SK-N-MC (cell line): ENCODE data around the gene GRIK2.
"Not testable (repeated sequence)": the region's sequence is repeated elsewhere in the genome, so short reads cannot be mapped to it uniquely, and the experiment has no call there.

ENCODE experiments used
- DNase-seq: peaks from one replicate; pipeline ENCODE4 v3.0.0-alpha.2; 2011; ENCODE audit warnings: low read depth, low spot score
- H3K27ac ChIP-seq: fragments of 200-600 bp; sonication (generic); 2 replicates; pipeline ENCODE4 v1.5.1; 2016; ENCODE audit warnings: mixed run types
- H3K36me3 ChIP-seq: fragments of 200-600 bp; sonication (generic); 2 replicates; pipeline ENCODE4 v1.6.1; 2017; ENCODE audit warnings: antibody characterized with exemption, low read length, mixed read lengths; ENCODE audit not compliant: insufficient read depth
- H3K4me3 ChIP-seq: fragments of 200-600 bp; sonication (generic); 2 replicates; pipeline ENCODE4 v1.5.1; 2016
- H3K9ac ChIP-seq: fragments of 200-600 bp; sonication (generic); 2 replicates; pipeline ENCODE4 v1.8.0; 2017; ENCODE audit warnings: mixed run types, mixed read lengths; ENCODE audit not compliant: insufficient read length
- H3K9me3 ChIP-seq: fragments of 200-600 bp; sonication (generic); 2 replicates; pipeline ENCODE4 v1.6.1; 2017; ENCODE audit warnings: low read depth, mild to moderate bottlenecking, antibody characterized with exemption, low read length, moderate library complexity, mixed read lengths
- EZH2 ChIP-seq: fragments of 200-600 bp; sonication (generic); IDR thresholded peaks from one replicate; pipeline ENCODE4 v1.6.1; 2017; ENCODE audit warnings: antibody characterized with exemption
- FOXP2 ChIP-seq: optimal IDR thresholded peaks from 2 replicates; pipeline ENCODE3; 2011; ENCODE audit warnings: mild to moderate bottlenecking, moderate library complexity; ENCODE audit not compliant: insufficient read depth; ENCODE audit errors: extremely low read length, control extremely low read depth
- POLR2AphosphoS5 ChIP-seq: IDR thresholded peaks from 2 replicates; pipeline ENCODE4 v1.6.1; 2012; ENCODE audit warnings: mild to moderate bottlenecking, low read depth, low read length, borderline replicate concordance

The GRIK2 gene

DNA sequence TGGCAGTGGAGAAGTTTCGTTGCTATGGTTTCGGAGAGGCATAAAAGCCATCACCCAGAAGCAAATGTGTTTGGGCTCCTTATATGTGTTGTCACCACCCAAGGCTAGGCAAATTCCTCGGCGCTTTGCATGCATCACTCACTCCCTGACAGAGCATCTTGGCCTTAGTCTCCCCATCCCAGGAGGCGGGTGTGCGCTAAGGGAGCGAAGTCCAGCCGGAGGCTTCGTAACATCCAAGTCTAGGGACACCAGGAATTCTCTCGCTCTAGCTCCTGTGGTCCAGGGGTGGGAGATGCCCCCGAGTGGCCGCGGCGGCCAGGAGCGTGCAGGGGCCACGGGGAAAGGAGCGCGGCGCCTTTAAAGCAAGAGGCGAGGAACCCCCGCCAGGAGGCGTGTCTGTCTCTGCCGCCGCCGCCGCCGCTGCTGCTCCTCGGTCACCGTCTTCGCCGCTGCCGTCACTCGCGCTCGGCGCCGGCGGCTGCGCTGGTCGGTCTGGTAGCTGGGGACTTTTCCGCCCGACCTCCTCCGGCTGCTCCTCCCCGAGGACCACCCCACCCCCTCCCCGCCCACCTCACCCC lies at the start of gene GRIK2:
GRIK2 (plus strand) TSS at position 458 of the 578 bp plus-strand sequence.
- TF ChIP-seq FOXP2 (no peak), EZH2 (no peak), POLR2AphosphoS5 (no peak)
- peak within 1 kb of the TSS; percentile 81 for H3K4me3 ChIP-seq
- DNase-seq: no peak
- H3K27ac ChIP-seq: no peak within 1 kb of the TSS
- H3K9me3 ChIP-seq: no peaks in the 10 kb centered on the region
- no peaks in the 10 kb centered on the region for H3K36me3 ChIP-seq
- peak within 1 kb of the TSS; percentile 16 for H3K9ac ChIP-seq

DNA sequence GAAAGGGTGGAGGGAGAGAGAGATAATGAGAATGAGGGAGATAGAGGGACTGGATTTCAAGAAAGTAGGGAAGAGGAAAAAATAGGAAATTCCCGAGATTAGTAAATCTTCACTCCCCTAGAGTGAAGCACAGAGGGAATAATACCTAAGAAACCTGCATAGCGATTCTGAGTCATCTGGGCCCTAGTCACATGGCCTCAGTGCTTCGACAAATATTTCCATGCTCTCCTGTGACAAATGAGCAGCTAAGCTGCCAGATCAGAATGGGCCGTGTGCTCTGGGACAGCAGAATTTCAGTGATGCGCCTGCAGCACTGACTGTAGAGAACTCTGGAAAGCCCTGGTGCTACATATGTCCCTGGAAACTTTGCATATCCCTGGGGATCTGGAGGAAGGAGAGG lies 48.6 kb upstream of the GRIK2 start:
- Histone ChIP-seq H3K27ac (no peak overlapping the region), H3K4me3 (no peak overlapping the region), H3K9me3 (no peaks in the 10 kb centered on the region), H3K36me3 (no peaks in the 10 kb centered on the region), H3K9ac (no peak overlapping the region)
- no peak for DNase-seq
- TF ChIP-seq POLR2AphosphoS5 (no peak), EZH2 (no peak), FOXP2 (no peak)

DNA sequence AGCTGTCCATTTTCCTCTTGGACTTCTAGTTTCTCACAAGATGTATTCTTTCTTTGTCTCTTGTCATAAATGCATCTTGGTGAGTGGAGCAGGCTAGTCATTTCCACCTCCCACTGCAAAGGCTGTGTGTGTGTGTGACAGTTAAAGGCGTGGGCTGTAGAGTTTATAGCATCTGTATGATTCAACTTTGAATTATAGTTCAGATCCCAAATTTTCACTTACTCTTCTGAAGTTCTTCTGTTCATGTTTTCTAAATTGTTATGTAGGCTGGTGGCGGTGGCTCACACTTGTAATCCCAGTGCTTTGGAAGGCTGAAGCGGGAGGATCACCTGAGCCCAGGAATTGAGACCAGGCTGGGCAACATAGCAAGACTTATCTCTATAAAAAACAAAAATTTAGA lies 44.7 kb upstream of the GRIK2 start:
- Histone ChIP-seq H3K4me3 (no peak overlapping the region), H3K27ac (no peak overlapping the region), H3K9me3 (no peaks in the 10 kb centered on the region), H3K9ac (no peak overlapping the region), H3K36me3 (no peaks in the 10 kb centered on the region)
- TF ChIP-seq FOXP2 (no peak), EZH2 (no peak), POLR2AphosphoS5 (no peak)
- DNase-seq: no peak

DNA sequence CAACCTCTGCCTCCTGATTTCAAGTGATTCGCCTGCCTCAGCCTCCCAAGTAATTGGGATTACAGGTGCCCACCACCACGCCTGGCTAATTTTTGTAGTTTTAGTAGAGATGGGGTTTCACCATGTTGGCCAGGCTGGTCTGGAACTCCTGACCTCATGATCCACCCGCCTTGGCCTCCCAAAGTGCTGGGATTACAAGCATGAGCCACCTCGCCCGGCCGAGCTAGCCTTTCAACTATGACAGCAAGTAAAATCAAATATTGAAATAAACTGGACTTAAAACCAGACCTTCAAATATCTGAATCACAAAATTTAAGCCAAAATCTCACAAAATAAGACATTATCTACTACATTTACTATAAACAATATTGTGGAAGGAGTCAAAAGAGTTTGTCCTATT lies 42.9 kb upstream of the GRIK2 start:
- not testable (repeated sequence) for DNase-seq, H3K4me3 ChIP-seq, H3K36me3 ChIP-seq, H3K9me3 ChIP-seq, H3K27ac ChIP-seq, H3K9ac ChIP-seq

DNA sequence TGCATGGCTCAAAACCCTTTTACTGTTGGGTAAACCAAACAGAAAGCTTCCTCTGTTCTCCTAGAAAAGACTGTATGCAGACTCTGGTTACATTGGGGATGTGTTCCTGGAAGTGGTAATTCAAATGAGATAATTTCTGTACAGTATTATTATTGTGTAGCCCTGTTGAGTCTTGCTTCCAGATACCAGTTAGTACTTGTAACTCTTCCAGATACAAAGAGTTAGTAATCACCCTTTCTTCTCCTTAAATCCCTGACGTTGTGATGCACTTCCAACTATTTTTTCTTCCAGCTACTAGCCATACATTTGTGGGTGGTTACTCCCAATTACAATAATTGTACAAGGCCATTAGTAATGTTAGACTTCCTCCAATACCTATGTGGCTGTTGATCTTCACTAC lies 42.3 kb upstream of the GRIK2 start:
- Histone ChIP-seq H3K36me3 (no peaks in the 10 kb centered on the region), H3K4me3 (no peak overlapping the region), H3K27ac (no peak overlapping the region), H3K9ac (no peak overlapping the region), H3K9me3 (no peaks in the 10 kb centered on the region)
- no peak for DNase-seq
- TF ChIP-seq POLR2AphosphoS5: no peak
- TF ChIP-seq FOXP2: no peak
- TF ChIP-seq EZH2: no peak

DNA sequence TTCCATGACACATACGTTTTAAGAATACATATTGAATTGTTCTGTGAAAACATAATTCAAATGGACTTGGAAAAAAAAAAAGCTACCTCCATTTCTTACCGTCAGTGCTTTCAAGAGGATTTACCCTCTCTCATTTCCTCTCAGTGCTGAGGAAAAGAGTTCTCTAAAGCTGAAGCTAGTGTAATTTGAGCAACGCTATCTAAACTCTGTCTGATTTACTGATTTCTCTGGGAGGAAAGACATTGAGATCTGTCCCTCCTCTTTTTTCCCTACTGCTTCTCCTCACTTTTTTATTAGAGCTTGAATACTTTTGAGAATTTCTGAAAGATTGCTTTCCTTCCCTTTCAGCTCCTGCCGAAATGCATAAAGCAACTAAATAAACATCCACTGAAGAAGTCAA lies 41.2 kb upstream of the GRIK2 start:
- DNase-seq: no peak
- Histone ChIP-seq H3K36me3 (no peaks in the 10 kb centered on the region), H3K9me3 (no peaks in the 10 kb centered on the region), H3K27ac (no peak overlapping the region), H3K4me3 (no peak overlapping the region), H3K9ac (no peak overlapping the region)
- TF ChIP-seq EZH2: no peak

DNA sequence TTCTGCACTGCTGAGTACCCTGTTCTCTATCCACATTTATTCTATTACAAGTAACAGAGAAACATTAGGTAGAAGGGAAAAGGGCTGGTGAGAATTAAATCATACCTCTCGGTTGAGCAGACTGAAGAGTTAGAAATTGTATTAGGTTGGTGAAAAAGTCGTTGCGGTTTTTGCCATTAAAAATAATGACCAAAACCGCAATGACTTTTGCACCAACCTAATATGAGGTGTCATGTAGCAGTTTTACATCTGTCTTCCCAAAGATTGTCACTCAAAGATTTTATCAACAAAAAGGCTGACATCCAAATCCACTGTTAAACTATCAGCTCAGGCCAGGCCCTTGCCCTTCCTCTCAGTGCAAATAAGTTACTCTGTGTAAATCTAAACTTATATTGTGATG lies 28.3 kb upstream of the GRIK2 start:
- H3K9me3 ChIP-seq: no peaks in the 10 kb centered on the region
- TF ChIP-seq FOXP2: no peak
- TF ChIP-seq EZH2: no peak
- no peak for TF ChIP-seq POLR2AphosphoS5
- no peak for DNase-seq

DNA sequence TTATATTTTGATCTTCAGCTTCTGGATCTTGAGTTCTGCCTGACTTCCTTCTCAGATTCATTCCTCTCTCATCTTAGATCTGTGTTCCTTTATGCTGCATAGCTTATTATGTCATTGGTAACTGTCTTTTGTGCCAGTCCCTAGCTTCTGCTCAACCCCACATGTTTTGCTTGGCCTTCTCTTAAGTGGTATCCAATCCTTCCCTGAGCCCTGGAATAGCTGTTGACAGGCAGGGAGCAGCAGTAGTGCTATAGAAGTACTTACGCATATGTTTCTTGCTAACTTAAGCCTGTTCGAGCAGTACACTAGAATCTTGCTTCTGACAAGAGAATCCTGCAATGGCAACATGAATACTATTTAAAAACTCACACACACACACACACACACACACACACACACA lies 13.6 kb upstream of the GRIK2 start:
- no peak for TF ChIP-seq POLR2AphosphoS5
- TF ChIP-seq FOXP2: no peak
- TF ChIP-seq EZH2: no peak
- no peak overlapping the region for H3K9ac ChIP-seq
- H3K4me3 ChIP-seq: no peak overlapping the region
- no peaks in the 10 kb centered on the region for H3K9me3 ChIP-seq
- DNase-seq: no peak
- no peaks in the 10 kb centered on the region for H3K36me3 ChIP-seq
- H3K27ac ChIP-seq: no peak overlapping the region

More for the DNA sequence above, 28.3 kb upstream of the GRIK2 start:
- no peaks in the 10 kb centered on the region for H3K36me3 ChIP-seq
- no peak overlapping the region for H3K27ac ChIP-seq
- H3K4me3 ChIP-seq: no peak overlapping the region
- no peak overlapping the region for H3K9ac ChIP-seq

DNA sequence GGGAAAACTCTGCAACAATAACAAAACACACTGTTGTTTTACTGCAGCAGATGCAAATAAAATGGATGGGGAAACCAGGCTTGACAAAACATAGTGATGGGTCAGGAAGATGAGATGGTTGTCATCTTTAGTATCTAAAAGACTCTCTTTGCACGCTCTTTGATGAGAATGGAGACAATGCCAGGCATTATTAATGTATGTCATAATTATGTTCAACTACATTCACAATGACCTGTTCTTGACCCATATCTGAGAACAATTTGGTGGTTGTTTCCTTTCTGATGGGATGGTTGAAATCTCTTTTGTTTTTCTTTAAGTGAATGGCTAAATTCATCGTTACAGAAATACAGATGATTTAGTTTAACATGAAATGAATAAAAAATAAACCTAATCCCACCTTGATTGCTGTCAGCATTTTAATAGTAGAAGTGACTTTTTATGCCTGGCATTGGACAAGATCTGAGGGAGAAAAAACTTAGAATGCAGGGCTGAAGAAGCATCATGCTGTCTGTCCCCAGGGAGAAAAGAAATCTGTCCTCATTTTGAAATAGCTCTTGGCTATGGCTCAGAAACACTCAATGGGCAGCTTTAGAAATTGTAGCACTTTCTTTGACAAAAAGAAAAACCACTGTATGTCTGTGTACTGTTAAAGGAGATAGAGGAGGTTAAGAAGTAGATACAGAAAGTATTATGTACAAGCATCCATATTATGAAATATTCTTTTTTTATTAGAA lies 12.4 kb upstream of the GRIK2 start:
- Histone ChIP-seq H3K36me3 (no peaks in the 10 kb centered on the region), H3K9me3 (no peaks in the 10 kb centered on the region), H3K9ac (no peak overlapping the region), H3K4me3 (no peak overlapping the region), H3K27ac (no peak overlapping the region)
- DNase-seq: no peak
- TF ChIP-seq FOXP2 (no peak), POLR2AphosphoS5 (no peak)

DNA sequence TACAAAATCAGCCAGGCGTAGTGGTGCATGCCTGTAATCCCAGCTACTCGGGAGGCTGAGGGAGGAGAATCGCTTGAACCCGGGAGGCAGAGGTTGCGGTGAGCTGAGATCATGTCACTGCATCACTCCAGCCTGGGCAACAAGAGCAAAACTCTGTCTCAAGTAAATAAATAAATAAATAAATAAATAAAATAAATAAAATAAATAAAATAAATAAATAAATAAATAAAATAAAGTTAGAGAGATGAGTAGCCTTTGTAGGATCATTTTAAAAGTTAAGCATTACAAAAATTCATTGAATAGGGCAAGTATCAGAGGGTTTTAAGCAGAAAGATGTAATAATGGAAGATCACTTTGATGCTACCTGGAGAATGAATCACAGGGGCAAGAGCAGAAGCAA lies 9.8 kb upstream of the GRIK2 start:
- not testable (repeated sequence) for H3K9me3 ChIP-seq, DNase-seq

More for the DNA sequence above, 9.8 kb upstream of the GRIK2 start:
- not testable (repeated sequence) for H3K36me3 ChIP-seq, H3K27ac ChIP-seq, H3K4me3 ChIP-seq, H3K9ac ChIP-seq
